ENCODE results near the gene PDE8B.
"Not testable (repeated sequence)": the region's sequence is repeated elsewhere in the genome, so short reads cannot be mapped to it uniquely, and the experiment has no call there.

Gene PDE8B

GRCh38 chr5:77449277-77449676 is 238.8 kb downstream of the PDE8B start:
- no peak for FAIRE-seq
- peak; percentile 66 for TF ChIP-seq SPI1 (IDR thresholded peaks at IDR 0.05; ENCODE audit: low read depth, low read length)
- TF ChIP-seq POU2F2 (IDR thresholded peaks at IDR 0.05; ENCODE audit: low read depth, low read length) = no peak
- no peak for DNase-seq (ENCODE audit: insufficient read length, low spot score)

GRCh38 chr5:77449981-77450380 is 239.5 kb downstream of the PDE8B start:
- no peak for FAIRE-seq
- no peak for DNase-seq (ENCODE audit: insufficient read length, low spot score)
- TF ChIP-seq POLR2AphosphoS5 (IDR thresholded peaks at IDR 0.05; ENCODE audit: low read depth, low read length) = no peak
- TF ChIP-seq POU2F2 (IDR thresholded peaks at IDR 0.05; ENCODE audit: low read depth, low read length) = no peak
- TF ChIP-seq POLR2A (IDR thresholded peaks at IDR 0.05; ENCODE audit: low read depth, low read length) = no peak
- no peak for TF ChIP-seq PAX5 (IDR thresholded peaks at IDR 0.05; ENCODE audit: insufficient read depth, low read length, severe bottlenecking)
- no peak for TF ChIP-seq SPI1 (IDR thresholded peaks at IDR 0.05; ENCODE audit: low read depth, low read length)
- TF ChIP-seq TAF1 (IDR thresholded peaks at IDR 0.05; ENCODE audit: low read depth, low read length) = no peak

- no peak for TF ChIP-seq POLR2A (IDR thresholded peaks at IDR 0.05; ENCODE audit: low read depth, low read length)
- FAIRE-seq (no peak), DNase-seq (ENCODE audit: insufficient read length, low spot score) (no peak)
Observed at GRCh38 chr5:77452351-77452750, 241.9 kb downstream of the PDE8B start.

- no peak for DNase-seq (ENCODE audit: insufficient read length, low spot score)
- TF ChIP-seq POU2F2 (IDR thresholded peaks at IDR 0.05; ENCODE audit: low read depth, low read length) = no peak
- TF ChIP-seq SPI1 (IDR thresholded peaks at IDR 0.05; ENCODE audit: low read depth, low read length) = no peak
- no peak for TF ChIP-seq PAX5 (IDR thresholded peaks at IDR 0.05; ENCODE audit: insufficient read depth, low read length, severe bottlenecking)
- no peak for TF ChIP-seq POLR2AphosphoS5 (IDR thresholded peaks at IDR 0.05; ENCODE audit: low read depth, low read length)
- FAIRE-seq = no peak
Observed at GRCh38 chr5:77454123-77454522, 243.6 kb downstream of the PDE8B start.

GRCh38 chr5:77461287-77461686 is 250.8 kb downstream of the PDE8B start:
- DNase-seq (ENCODE audit: insufficient read length, low spot score) (no peak), FAIRE-seq (no peak)
- TF ChIP-seq PAX5 (IDR thresholded peaks at IDR 0.05; ENCODE audit: insufficient read depth, low read length, severe bottlenecking) = no peak
- no peak for TF ChIP-seq SPI1 (IDR thresholded peaks at IDR 0.05; ENCODE audit: low read depth, low read length)
- no peak for TF ChIP-seq POU2F2 (IDR thresholded peaks at IDR 0.05; ENCODE audit: low read depth, low read length)
- no peak for TF ChIP-seq TAF1 (IDR thresholded peaks at IDR 0.05; ENCODE audit: low read depth, low read length)
- no peak for TF ChIP-seq POLR2AphosphoS5 (IDR thresholded peaks at IDR 0.05; ENCODE audit: low read depth, low read length)
- TF ChIP-seq POLR2A (IDR thresholded peaks at IDR 0.05; ENCODE audit: low read depth, low read length) = no peak

- TF ChIP-seq POLR2A (IDR thresholded peaks at IDR 0.05; ENCODE audit: low read depth, low read length) (no peak), PAX5 (IDR thresholded peaks at IDR 0.05; ENCODE audit: insufficient read depth, low read length, severe bottlenecking) (no peak), TAF1 (IDR thresholded peaks at IDR 0.05; ENCODE audit: low read depth, low read length) (no peak), POLR2AphosphoS5 (IDR thresholded peaks at IDR 0.05; ENCODE audit: low read depth, low read length) (no peak), SPI1 (IDR thresholded peaks at IDR 0.05; ENCODE audit: low read depth, low read length) (no peak), POU2F2 (IDR thresholded peaks at IDR 0.05; ENCODE audit: low read depth, low read length) (no peak)
- FAIRE-seq = no peak
Observed at GRCh38 chr5:77463905-77464304, 253.4 kb downstream of the PDE8B start.

GRCh38 chr5:77468875-77469274 is 258.4 kb downstream of the PDE8B start:
- FAIRE-seq; DNase-seq (ENCODE audit: insufficient read length, low spot score): not testable (repeated sequence)

More at GRCh38 chr5:77463905-77464304, 253.4 kb downstream of the PDE8B start:
- DNase-seq (ENCODE audit: insufficient read length, low spot score) = no peak

- not testable (repeated sequence) for FAIRE-seq
Observed at GRCh38 chr5:77475041-77475440, 264.6 kb downstream of the PDE8B start.

More at GRCh38 chr5:77475041-77475440, 264.6 kb downstream of the PDE8B start:
- DNase-seq (ENCODE audit: insufficient read length, low spot score) = not testable (repeated sequence)

Data from GM12891 (cell line).